Left ventricle myocardium inferior (tissue), 1 donor: ENCODE measurements around the gene AP3M1. TPM values are rescaled to one million over a fixed set of nuclear protein-coding genes. Genes with fewer than 3 reads are reported as not detected.
"Not testable (repeated sequence)": the region's sequence is repeated elsewhere in the genome, so short reads cannot be mapped to it uniquely, and the experiment has no call there.

Experiments used
- DNase-seq: peaks from one replicate; pipeline ENCODE4 v3.0.0-alpha.2; 2020
- H3K27ac ChIP-seq: fragments of 200-600 bp; replicated peaks from 2 replicates; pipeline ENCODE4 v1.8.0; 2021
- H3K27me3 ChIP-seq: fragments of 200-600 bp; 2 replicates; pipeline ENCODE4 v1.8.0; 2021; ENCODE audit warnings: low read depth
- H3K36me3 ChIP-seq: fragments of 200-600 bp; 2 replicates; pipeline ENCODE4 v1.8.0; 2021
- H3K4me1 ChIP-seq: fragments of 200-600 bp; 2 replicates; pipeline ENCODE4 v1.8.0; 2021
- H3K4me3 ChIP-seq: fragments of 200-600 bp; 2 replicates; pipeline ENCODE4 v1.8.0; 2021; ENCODE audit warnings: mild to moderate bottlenecking, moderate library complexity
- H3K9me3 ChIP-seq: fragments of 200-600 bp; replicated peaks from 2 replicates; pipeline ENCODE4 v1.8.0; 2021
- CTCF ChIP-seq: fragments of 200-600 bp; IDR thresholded peaks from 2 replicates; pipeline ENCODE4 v1.8.0; 2021; ENCODE audit warnings: antibody characterized with exemption, mild to moderate bottlenecking, borderline replicate concordance
- intact Hi-C: fragments of 100-400 bp; cut with micrococcal nuclease; formaldehyde crosslinking; loops from one replicate; pipeline ENCODE4 v1.11.0; 2022
- total RNA-seq: library from RNA; stranded (reverse); fragmentation: NEBNext Ultra II Directional; extraction: Animal tissue kit (Norgen Biotek cat#: 25700); gene quantifications from one replicate; pipeline ENCODE4 v1.2.1, GENCODE V29; 2021
- donor health status: DM: no; HTN: yes; CAD: no; lungs with severe emphysema.

AP3M1 gene
- total RNA-seq, 1 donor from 2014 or later: 30.6 TPM

GRCh38 chr10:74150990-74151878 lies 606 bp upstream of the AP3M1 start, which contains the start of gene ADK:
TSS of gene ADK (plus strand) at chr10:74151221. CDS start at chr10:74151279, 58 bp downstream.
- Histone ChIP-seq H3K27ac (peak within 1 kb of the TSS; percentile 94), H3K27me3 (no peaks in the 10 kb centered on the region), H3K9me3 (no peaks in the 10 kb centered on the region), H3K4me1 (peaks cover 70% of the 10 kb centered on the region), H3K4me3 (peak within 1 kb of the TSS; percentile 80), H3K36me3 (no peaks in the 10 kb centered on the region)
- DNase-seq: peak; percentile 100
- intact Hi-C loops: no loop called here
- TF ChIP-seq CTCF: peak; percentile 41

- H3K27me3 ChIP-seq, intact Hi-C loops, H3K36me3 ChIP-seq, DNase-seq, H3K4me3 ChIP-seq, H3K27ac ChIP-seq, H3K9me3 ChIP-seq: not testable (repeated sequence)
- H3K4me1 ChIP-seq: peaks cover 58% of the 10 kb centered on the region
Observed at GRCh38 chr10:74146980-74147379, 3.6 kb downstream of the AP3M1 start.

- H3K27ac ChIP-seq: no peak overlapping the region
- peaks cover 44% of the 10 kb centered on the region for H3K4me1 ChIP-seq
Observed at GRCh38 chr10:74145133-74145532, 5.5 kb downstream of the AP3M1 start.

DNA sequence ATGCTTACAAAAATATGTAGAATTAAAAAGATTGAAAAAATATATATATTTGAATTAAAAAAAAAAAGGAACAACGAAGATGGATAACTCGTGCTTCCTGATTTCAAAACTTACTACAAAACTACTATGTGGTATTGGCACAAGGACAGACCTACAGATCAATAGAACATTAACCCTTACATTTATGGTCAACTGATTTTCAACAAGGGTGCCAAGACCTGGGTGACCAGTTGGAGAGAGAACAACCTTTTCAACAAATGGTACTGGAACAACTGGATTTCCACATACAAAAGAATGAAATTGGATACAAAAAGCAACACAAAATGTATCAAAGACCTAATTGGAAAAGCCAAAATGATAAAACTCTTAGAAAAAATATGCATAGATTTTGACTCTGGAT lies 10.1 kb downstream of the AP3M1 start:
- intact Hi-C loops: no loop called here
- peaks cover 32% of the 10 kb centered on the region for H3K36me3 ChIP-seq

More at GRCh38 chr10:74145133-74145532, 5.5 kb downstream of the AP3M1 start:
- Histone ChIP-seq H3K9me3 (no peaks in the 10 kb centered on the region), H3K36me3 (no peaks in the 10 kb centered on the region), H3K4me3 (no peak overlapping the region), H3K27me3 (no peaks in the 10 kb centered on the region)
- intact Hi-C loops: no loop called here
- no peak for TF ChIP-seq CTCF
- no peak for DNase-seq

GRCh38 chr10:74139981-74140380 lies 10.6 kb downstream of the AP3M1 start:
- no peak for TF ChIP-seq CTCF

More for the DNA sequence above, 10.1 kb downstream of the AP3M1 start:
- H3K4me1 ChIP-seq: peaks cover 18% of the 10 kb centered on the region
- no peak overlapping the region for H3K27ac ChIP-seq
- H3K27me3 ChIP-seq: no peaks in the 10 kb centered on the region
- no peak for DNase-seq
- no peak overlapping the region for H3K4me3 ChIP-seq
- no peak for TF ChIP-seq CTCF
- H3K9me3 ChIP-seq: no peaks in the 10 kb centered on the region

DNA sequence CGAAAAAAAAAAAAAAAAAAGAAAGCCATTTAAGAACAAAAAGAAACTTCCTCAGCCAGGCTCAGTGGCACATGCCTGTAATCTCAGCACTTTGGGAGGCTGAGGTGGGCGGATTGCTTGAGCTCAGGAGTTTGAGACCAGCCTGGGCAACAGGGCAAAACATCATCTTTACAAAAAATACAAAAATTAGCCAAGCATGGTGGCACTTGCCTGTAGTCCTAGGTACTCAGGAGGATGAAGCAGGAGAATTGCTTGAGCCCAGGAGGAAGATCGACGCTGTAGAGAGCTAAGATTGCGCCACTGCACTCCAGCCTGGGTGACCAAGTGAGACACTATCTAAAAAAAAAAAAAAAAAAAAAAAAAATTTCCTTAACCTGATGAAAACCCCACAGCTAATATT lies 12.0 kb downstream of the AP3M1 start:
- H3K4me1 ChIP-seq, H3K27ac ChIP-seq, H3K4me3 ChIP-seq, intact Hi-C loops, H3K9me3 ChIP-seq, DNase-seq, H3K27me3 ChIP-seq: not testable (repeated sequence)
- peaks cover 49% of the 10 kb centered on the region for H3K36me3 ChIP-seq

More at GRCh38 chr10:74139981-74140380, 10.6 kb downstream of the AP3M1 start:
- intact Hi-C loops: no loop called here
- Histone ChIP-seq H3K27ac (no peak overlapping the region), H3K27me3 (no peaks in the 10 kb centered on the region), H3K4me1 (peaks cover 12% of the 10 kb centered on the region), H3K9me3 (no peaks in the 10 kb centered on the region), H3K36me3 (peaks cover 37% of the 10 kb centered on the region), H3K4me3 (no peak overlapping the region)
- no peak for DNase-seq
